Loucy (cell line): Measurements from ENCODE around the gene NNAT.
A peak's percentile ranks its signal among the peaks of the same experiment; 100 is the strongest.

Experiments
- H2AFZ ChIP-seq: fragments of 200-600 bp; sonication (generic); 2 replicates; pipeline ENCODE4 v1.6.0; 2016; ENCODE audit warnings: antibody characterized with exemption, mild to moderate bottlenecking, low read length, moderate library complexity
- H3F3A ChIP-seq: fragments of 200-600 bp; 2 replicates; pipeline ENCODE4 v1.6.0; 2016; ENCODE audit warnings: antibody characterized with exemption, low read depth, mild to moderate bottlenecking
- H3K27me3 ChIP-seq: fragments of 200-600 bp; sonication (generic); 2 replicates; pipeline ENCODE4 v1.6.1; 2014; ENCODE audit warnings: low read length, mild to moderate bottlenecking; ENCODE audit not compliant: insufficient read depth, poor library complexity, severe bottlenecking
- H3K36me3 ChIP-seq: fragments of 200-600 bp; sonication (generic); 2 replicates; pipeline ENCODE4 v1.6.1; 2016; ENCODE audit warnings: low read length; ENCODE audit not compliant: insufficient read depth
- H3K4me1 ChIP-seq: fragments of 200-600 bp; sonication (generic); 2 replicates; pipeline ENCODE4 v1.5.1; 2014; ENCODE audit warnings: low read length, mild to moderate bottlenecking; ENCODE audit not compliant: insufficient read depth, poor library complexity, severe bottlenecking
- H3K4me2 ChIP-seq: fragments of 200-600 bp; sonication (generic); 2 replicates; pipeline ENCODE4 v1.6.0; 2014; ENCODE audit warnings: antibody characterized with exemption, low read length, low read depth, mild to moderate bottlenecking; ENCODE audit not compliant: poor library complexity, severe bottlenecking
- H3K4me3 ChIP-seq: fragments of 200-600 bp; sonication (generic); 2 replicates; pipeline ENCODE4 v1.5.1; 2014; ENCODE audit warnings: low read length, mild to moderate bottlenecking, mixed read lengths; ENCODE audit not compliant: poor library complexity, severe bottlenecking
- H3K79me2 ChIP-seq: fragments of 200-600 bp; sonication (generic); 2 replicates; pipeline ENCODE4 v1.6.1; 2014; ENCODE audit warnings: low read length; ENCODE audit not compliant: insufficient read depth
- H3K9ac ChIP-seq: fragments of 200-600 bp; sonication (generic); 2 replicates; pipeline ENCODE4 v1.6.0; 2014; ENCODE audit warnings: mild to moderate bottlenecking, low read depth, low read length, moderate library complexity; ENCODE audit not compliant: poor library complexity, severe bottlenecking
- H3K9me2 ChIP-seq: fragments of 200-600 bp; sonication (generic); replicated peaks from 2 replicates; pipeline ENCODE4 v1.6.1; 2016; ENCODE audit warnings: low read depth, low read length, mixed read lengths
- H3K9me3 ChIP-seq: fragments of 200-600 bp; sonication (generic); 2 replicates; pipeline ENCODE4 v1.6.1; 2014; ENCODE audit warnings: mild to moderate bottlenecking, antibody characterized with exemption, low read length, low read depth; ENCODE audit not compliant: insufficient read depth
- H4K20me1 ChIP-seq: fragments of 200-600 bp; sonication (generic); 2 replicates; pipeline ENCODE4 v1.6.0; 2014; ENCODE audit warnings: antibody characterized with exemption, low read length, mild to moderate bottlenecking; ENCODE audit not compliant: insufficient read depth, poor library complexity, severe bottlenecking
- CTCF ChIP-seq: fragments of 200-600 bp; sonication (generic); conservative IDR thresholded peaks from 2 replicates; pipeline ENCODE4 v1.5.1; 2014; ENCODE audit warnings: mild to moderate bottlenecking, antibody characterized with exemption, low read length
- EZH2phosphoT487 ChIP-seq: fragments of 200-600 bp; IDR thresholded peaks from 2 replicates; pipeline ENCODE4 v1.6.1; 2018; ENCODE audit warnings: antibody characterized with exemption, mild to moderate bottlenecking, moderate library complexity, borderline replicate concordance

NNAT gene

DNA sequence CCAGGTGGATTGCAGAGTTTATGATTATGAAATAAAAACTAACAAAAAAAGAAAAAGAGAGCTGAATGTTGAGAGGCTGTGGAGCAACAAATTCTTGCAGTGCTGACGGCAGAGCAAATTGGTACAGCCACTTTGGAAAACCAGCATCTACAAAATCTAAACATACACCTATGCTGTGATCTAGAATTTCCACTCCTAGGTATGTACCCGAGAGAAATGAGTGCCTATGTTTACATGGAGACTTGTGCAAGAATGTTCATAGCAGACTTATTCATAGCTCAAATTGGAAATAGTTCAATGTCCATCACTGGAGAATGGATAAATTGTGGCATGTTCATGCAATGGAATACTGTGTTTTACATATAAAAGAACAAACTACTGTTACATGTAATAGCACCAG lies 9.6 kb downstream of the NNAT start:
- Histone ChIP-seq H3K9me3 (no peaks in the 10 kb centered on the region), H2AFZ (no peak overlapping the region), H3K9ac (no peak overlapping the region), H3K36me3 (no peaks in the 10 kb centered on the region), H3K27me3 (no peaks in the 10 kb centered on the region), H3K9me2 (no peaks in the 10 kb centered on the region), H3F3A (no peaks in the 10 kb centered on the region), H3K4me2 (no peak overlapping the region), H3K79me2 (peaks cover 23% of the 10 kb centered on the region), H3K4me3 (no peak overlapping the region), H4K20me1 (peaks cover 18% of the 10 kb centered on the region), H3K4me1 (peaks cover 36% of the 10 kb centered on the region)
- TF ChIP-seq EZH2phosphoT487 = no peak
- no peak for TF ChIP-seq CTCF

DNA sequence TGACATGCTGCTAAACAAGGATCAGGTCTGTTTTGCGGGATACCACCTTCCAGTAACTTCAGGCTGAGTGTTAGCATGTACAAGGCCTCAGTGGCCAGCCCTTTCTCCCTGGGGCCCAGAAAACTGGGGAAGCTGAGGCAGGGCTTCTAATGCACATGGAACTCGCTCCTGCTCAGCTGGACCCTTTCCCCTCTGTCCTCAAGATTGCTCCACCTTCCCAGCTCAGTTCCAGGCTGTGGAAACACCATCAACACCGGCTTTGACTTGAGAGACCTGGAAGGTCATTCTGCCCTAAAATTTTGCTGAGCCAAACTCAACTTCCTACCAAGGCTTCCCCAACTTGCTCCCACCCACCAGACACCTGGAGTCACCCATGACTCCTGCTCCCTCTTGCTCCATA lies 10.8 kb downstream of the NNAT start:
- no peak overlapping the region for H2AFZ ChIP-seq
- no peak overlapping the region for H3K4me3 ChIP-seq
- no peak for TF ChIP-seq EZH2phosphoT487
- no peak for TF ChIP-seq CTCF
- H3K9me2 ChIP-seq = no peaks in the 10 kb centered on the region
- peaks cover 6% of the 10 kb centered on the region for H4K20me1 ChIP-seq
- H3K9me3 ChIP-seq = no peaks in the 10 kb centered on the region
- no peak overlapping the region for H3K9ac ChIP-seq
- H3K27me3 ChIP-seq = no peaks in the 10 kb centered on the region
- H3K4me1 ChIP-seq = peaks cover 31% of the 10 kb centered on the region
- no peak overlapping the region for H3K4me2 ChIP-seq
- H3F3A ChIP-seq = no peaks in the 10 kb centered on the region
- peaks cover 12% of the 10 kb centered on the region for H3K79me2 ChIP-seq
- no peaks in the 10 kb centered on the region for H3K36me3 ChIP-seq

DNA sequence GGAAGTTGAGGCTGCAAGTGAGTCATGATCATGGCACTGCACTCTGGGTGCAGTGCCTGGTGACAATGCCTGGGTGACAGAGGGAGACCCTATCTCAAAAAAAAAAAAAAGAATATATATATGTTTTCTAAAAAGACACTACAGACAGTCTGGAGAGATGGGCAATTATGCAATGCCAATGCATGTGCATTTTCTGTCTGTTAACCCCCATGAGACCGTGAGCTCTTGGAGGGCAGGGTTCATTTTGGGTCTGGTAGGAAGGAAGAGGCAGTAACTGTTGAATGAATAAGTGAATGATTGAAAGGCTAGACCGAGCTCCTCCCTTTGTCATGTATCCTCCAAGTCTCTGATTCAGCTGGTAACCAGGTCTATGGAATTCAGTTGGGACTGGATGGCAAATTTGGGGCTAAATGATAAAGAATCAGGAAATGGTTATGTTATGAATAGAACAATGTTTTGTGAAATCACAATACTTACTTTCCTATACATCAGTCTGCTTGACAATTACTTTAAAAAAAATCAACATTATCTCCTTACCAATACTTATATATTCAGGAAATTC lies 12.2 kb downstream of the NNAT start:
- TF ChIP-seq CTCF (no peak), EZH2phosphoT487 (no peak)
- H2AFZ ChIP-seq = peak overlapping the region; percentile 33; the same call in 1 of the 2 replicates
- no peaks in the 10 kb centered on the region for H4K20me1 ChIP-seq
- no peak overlapping the region for H3K9ac ChIP-seq
- no peaks in the 10 kb centered on the region for H3F3A ChIP-seq
- no peak overlapping the region for H3K4me3 ChIP-seq
- no peaks in the 10 kb centered on the region for H3K27me3 ChIP-seq
- no peaks in the 10 kb centered on the region for H3K9me2 ChIP-seq
- peaks cover 29% of the 10 kb centered on the region for H3K4me1 ChIP-seq
- 0 out of 2 replicates have a peak, but pooled peaks cover 3% of the 10 kb centered on the region for H3K79me2 ChIP-seq
- H3K36me3 ChIP-seq = no peaks in the 10 kb centered on the region
- H3K4me2 ChIP-seq = no peak overlapping the region
- no peaks in the 10 kb centered on the region for H3K9me3 ChIP-seq
